ENCODE results near the gene ACE2.

GRCh38 chrX:15607067-15607466 is 6.3 kb upstream of the ACE2 start:
- TF ChIP-seq CTCF (IDR thresholded peaks at IDR 0.05 in 8 of 11, conservative IDR thresholded peaks at IDR 0.05 in 3 of 11) (no peak), POLR2A (IDR thresholded peaks at IDR 0.05) (no peak), POLR2AphosphoS5 (IDR thresholded peaks at IDR 0.05) (no peak)

All from spleen (tissue), 7 donors.